ENCODE results near the gene ROR2. TPM values are rescaled to one million over a fixed set of nuclear protein-coding genes. Genes with fewer than 3 reads are reported as not detected.
A peak's percentile ranks its signal among the peaks of the same experiment; 100 is the strongest.

Gene ROR2
- total and polyA plus RNA-seq, 7 donors, result 0.46 to 81.7 (median 51.4) TPM

DNA sequence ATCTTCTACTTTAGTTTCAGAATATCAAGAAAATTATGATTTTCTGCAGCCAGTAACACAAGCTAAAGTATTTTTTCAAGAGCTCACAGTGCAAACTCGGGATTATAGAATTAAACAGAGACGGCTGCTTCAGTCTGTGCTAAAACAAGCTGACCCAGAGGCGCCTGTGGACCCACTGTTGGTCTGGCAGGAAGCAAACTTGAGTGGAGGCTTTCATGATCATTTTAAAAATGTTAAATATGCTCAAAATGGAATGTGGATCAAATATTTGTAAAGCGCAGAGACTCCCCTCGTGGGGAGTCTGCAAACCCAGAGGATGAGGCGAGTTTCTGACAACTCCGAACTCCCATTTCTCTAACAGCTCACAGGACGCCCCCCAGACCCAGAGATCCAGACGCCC is 13.0 kb downstream of the ROR2 start:
- Histone ChIP-seq H3K4me3 (no peak overlapping the region), H3K27me3 (no peaks in the 10 kb centered on the region), H3K9me3 (no peaks in the 10 kb centered on the region), H3K4me1 (peaks cover 0 to 75% (median 70%) of the 10 kb centered on the region in 4 donors), H3K36me3 (no peaks in the 10 kb centered on the region), H3K27ac (peak overlapping the region; percentile 72 to 95 (median 84))
- 81 to 82% methylated on average over 9 of the region's 9 CpGs for WGBS, 2 donors
- intact Hi-C loops (cut with DNase I), result no loop called here
- no peak for DNase-seq
- TF ChIP-seq, protein P1, sequence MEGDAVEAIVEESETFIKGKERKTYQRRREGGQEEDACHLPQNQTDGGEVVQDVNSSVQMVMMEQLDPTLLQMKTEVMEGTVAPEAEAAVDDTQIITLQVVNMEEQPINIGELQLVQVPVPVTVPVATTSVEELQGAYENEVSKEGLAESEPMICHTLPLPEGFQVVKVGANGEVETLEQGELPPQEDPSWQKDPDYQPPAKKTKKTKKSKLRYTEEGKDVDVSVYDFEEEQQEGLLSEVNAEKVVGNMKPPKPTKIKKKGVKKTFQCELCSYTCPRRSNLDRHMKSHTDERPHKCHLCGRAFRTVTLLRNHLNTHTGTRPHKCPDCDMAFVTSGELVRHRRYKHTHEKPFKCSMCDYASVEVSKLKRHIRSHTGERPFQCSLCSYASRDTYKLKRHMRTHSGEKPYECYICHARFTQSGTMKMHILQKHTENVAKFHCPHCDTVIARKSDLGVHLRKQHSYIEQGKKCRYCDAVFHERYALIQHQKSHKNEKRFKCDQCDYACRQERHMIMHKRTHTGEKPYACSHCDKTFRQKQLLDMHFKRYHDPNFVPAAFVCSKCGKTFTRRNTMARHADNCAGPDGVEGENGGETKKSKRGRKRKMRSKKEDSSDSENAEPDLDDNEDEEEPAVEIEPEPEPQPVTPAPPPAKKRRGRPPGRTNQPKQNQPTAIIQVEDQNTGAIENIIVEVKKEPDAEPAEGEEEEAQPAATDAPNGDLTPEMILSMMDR (IDR thresholded peaks at IDR 0.05), result no peak
- TF ChIP-seq EP300 (IDR thresholded peaks at IDR 0.05) (no peak), POLR2AphosphoS5 (IDR thresholded peaks at IDR 0.05) (no peak), POLR2A (IDR thresholded peaks at IDR 0.05) (no peak)

DNA sequence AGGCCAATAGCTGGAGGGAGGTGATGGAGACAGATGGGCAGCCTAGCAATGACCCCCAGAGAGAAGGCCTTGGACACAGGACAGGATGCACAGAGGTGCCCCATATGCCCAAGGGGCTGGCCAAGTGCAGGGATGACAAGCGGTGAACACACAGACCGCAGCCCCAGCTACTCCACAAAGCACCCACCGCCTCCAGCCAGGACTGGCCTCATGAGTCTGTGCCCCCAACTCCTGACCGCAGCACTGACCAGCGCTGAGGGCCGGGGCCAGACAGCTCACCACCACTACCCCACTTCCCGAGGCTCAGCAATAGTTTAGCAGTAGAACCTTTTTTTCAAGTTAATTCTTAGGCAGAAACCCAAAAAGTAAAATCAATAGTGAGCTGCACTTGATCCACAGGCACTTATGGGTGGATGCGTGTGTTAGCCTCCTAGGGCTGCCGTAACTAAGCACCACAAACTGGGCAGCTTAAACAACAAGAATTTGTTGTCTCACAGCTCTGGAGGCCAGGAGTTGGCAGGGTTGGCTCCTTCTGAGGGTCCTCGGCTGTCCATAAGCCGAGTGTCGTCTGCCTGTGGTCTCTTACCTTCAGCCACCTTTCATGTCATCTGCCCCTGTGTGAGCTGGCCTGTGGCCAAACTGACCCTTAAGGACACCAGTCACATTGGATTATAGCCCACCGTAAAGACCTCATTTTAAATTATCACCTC is 14.1 kb downstream of the ROR2 start:
- intact Hi-C loops (cut with DNase I), result no loop called here
- H3K4me3 ChIP-seq, result no peak overlapping the region
- WGBS, 2 donors, result 93 to 94% methylated on average over 13 of the region's 13 CpGs
- no peaks in the 10 kb centered on the region for H3K27me3 ChIP-seq
- peaks cover 0 to 5% (median 0%) of the 10 kb centered on the region in 4 donors for H3K9me3 ChIP-seq
- H3K27ac ChIP-seq, result peak overlapping the region; percentile 74 to 95 (median 78)
- H3K36me3 ChIP-seq, result no peaks in the 10 kb centered on the region
- peaks cover 0 to 75% (median 62%) of the 10 kb centered on the region in 4 donors for H3K4me1 ChIP-seq
- no peak for DNase-seq
- TF ChIP-seq, protein P1 (IDR thresholded peaks at IDR 0.05), result no peak

DNA sequence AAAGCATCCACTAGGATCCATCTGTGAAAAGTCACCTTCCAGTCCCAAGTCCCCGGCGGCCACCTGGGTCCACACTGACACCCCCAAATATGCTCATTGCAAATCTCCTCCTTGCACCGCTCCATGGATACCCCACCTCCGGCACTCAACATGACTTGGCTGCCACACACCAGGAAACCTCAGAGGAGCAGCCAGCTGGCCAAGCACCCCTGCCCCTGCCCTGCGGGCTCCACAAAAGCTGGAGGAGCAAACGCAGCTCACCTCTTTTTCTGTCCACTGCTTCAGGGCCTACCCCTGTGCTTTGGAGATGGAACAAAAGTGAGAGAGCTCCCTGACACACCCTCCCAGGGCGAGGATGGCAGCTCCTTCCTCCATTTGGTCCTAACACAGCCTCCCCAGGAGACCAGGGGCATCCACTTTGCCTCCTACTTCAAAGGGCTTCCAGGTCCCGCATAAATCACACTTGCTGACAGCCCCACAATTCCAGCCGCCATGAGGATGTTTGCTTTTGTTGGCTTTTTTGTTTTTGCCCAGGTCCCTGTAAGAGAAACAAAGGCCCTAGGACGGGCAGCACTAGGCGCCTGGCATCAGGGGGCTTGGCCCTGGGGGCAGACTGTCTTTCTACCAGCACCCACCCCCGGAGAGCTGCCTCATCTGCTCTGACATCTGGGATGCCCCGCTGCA is 14.8 kb downstream of the ROR2 start:
- DNase-seq, result no peak

DNA sequence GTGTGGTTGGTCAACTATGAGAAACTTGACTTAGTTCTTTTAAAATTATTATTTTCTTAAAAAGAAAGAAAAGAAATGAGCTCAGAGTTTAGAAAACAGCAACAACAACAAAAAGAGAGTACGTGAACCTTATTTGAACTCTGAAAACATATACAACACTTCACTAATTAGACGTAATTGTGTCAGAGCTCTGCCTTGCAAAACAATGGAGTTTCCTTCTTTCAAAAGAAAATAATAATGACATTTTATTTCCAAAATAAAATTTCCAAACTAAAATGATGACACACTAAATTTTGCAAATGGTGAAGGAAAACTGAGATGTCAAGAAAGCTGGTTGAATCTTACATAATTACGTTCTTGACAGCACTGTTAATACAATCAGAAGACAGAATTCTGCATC is 15.4 kb downstream of the ROR2 start:
- no peak for DNase-seq
- Histone ChIP-seq H3K4me1 (peaks cover 0 to 64% (median 52%) of the 10 kb centered on the region in 4 donors), H3K4me3 (no peak overlapping the region), H3K36me3 (no peaks in the 10 kb centered on the region), H3K9me3 (peaks cover 8 to 18% (median 10%) of the 10 kb centered on the region in 4 donors), H3K27me3 (no peaks in the 10 kb centered on the region), H3K27ac (peak overlapping the region; percentile 74 to 95 (median 78))
- intact Hi-C loops (cut with DNase I), result no loop called here
- TF ChIP-seq EP300 (IDR thresholded peaks at IDR 0.05), result no peak
- TF ChIP-seq POLR2AphosphoS5 (IDR thresholded peaks at IDR 0.05), result no peak
- TF ChIP-seq, protein P1 (IDR thresholded peaks at IDR 0.05), result no peak
- TF ChIP-seq POLR2A (IDR thresholded peaks at IDR 0.05), result no peak
- WGBS, 2 donors, result 57 to 71% methylated on average over 3 of the region's 3 CpGs

More for the DNA sequence above, 14.8 kb downstream of the ROR2 start:
- intact Hi-C loops (cut with DNase I), result no loop called here
- H3K36me3 ChIP-seq, result no peaks in the 10 kb centered on the region
- H3K4me1 ChIP-seq, result peaks cover 0 to 70% (median 56%) of the 10 kb centered on the region in 4 donors
- H3K27me3 ChIP-seq, result no peaks in the 10 kb centered on the region
- 81 to 82% methylated on average over 13 of the region's 13 CpGs for WGBS, 2 donors
- H3K4me3 ChIP-seq, result no peak overlapping the region
- peak overlapping the region; percentile 74 to 95 (median 78) for H3K27ac ChIP-seq
- TF ChIP-seq EP300 (IDR thresholded peaks at IDR 0.05), result no peak
- TF ChIP-seq, protein P1 (IDR thresholded peaks at IDR 0.05), result no peak
- no peak for TF ChIP-seq POLR2AphosphoS5 (IDR thresholded peaks at IDR 0.05)
- no peak for TF ChIP-seq POLR2A (IDR thresholded peaks at IDR 0.05)
- H3K9me3 ChIP-seq, result peaks cover 5 to 12% (median 6%) of the 10 kb centered on the region in 4 donors
